HG03354 (cell line): ENCODE results near the gene GRPEL1.
"Not testable (repeated sequence)": the region's sequence is repeated elsewhere in the genome, so short reads cannot be mapped to it uniquely, and the experiment has no call there.

ENCODE experiments used
- ATAC-seq: cut with Tn5 transposase; IDR thresholded peaks from one replicate; pipeline ENCODE4 v1.9.1; 2021; ENCODE audit warnings: mild to moderate bottlenecking; ENCODE audit not compliant: unreplicated experiment, poor library complexity, severe bottlenecking

GRPEL1 gene

GRCh38 chr4:7067452-7068278, at the start of gene GRPEL1:
Gene GRPEL1, minus strand, starts transcription at chr4:7068064. Its CDS starts 32 bp downstream, at chr4:7068032.
- peak; percentile 93 for ATAC-seq

- no peak for ATAC-seq
Observed at GRCh38 chr4:7116705-7117104, 48.8 kb upstream of the GRPEL1 start.

- ATAC-seq, result no peak
Observed at GRCh38 chr4:7115557-7116340, 47.9 kb upstream of the GRPEL1 start.

GRCh38 chr4:7112656-7113055, 44.8 kb upstream of the GRPEL1 start:
- ATAC-seq, result no peak

GRCh38 chr4:7111441-7111840, 43.6 kb upstream of the GRPEL1 start:
- no peak for ATAC-seq

- ATAC-seq, result no peak
Observed at GRCh38 chr4:7110546-7110945, 42.7 kb upstream of the GRPEL1 start.

- no peak for ATAC-seq
Observed at GRCh38 chr4:7109169-7109568, 41.3 kb upstream of the GRPEL1 start.

GRCh38 chr4:7108660-7109059, 40.8 kb upstream of the GRPEL1 start:
- ATAC-seq, result no peak

GRCh38 chr4:7108046-7108625, 40.3 kb upstream of the GRPEL1 start:
- no peak for ATAC-seq

GRCh38 chr4:7107166-7107905, 39.5 kb upstream of the GRPEL1 start:
- no peak for ATAC-seq

GRCh38 chr4:7105276-7105675, 37.4 kb upstream of the GRPEL1 start:
- no peak for ATAC-seq

- ATAC-seq, result no peak
Observed at GRCh38 chr4:7104366-7105031, 36.6 kb upstream of the GRPEL1 start.

GRCh38 chr4:7103607-7104365, 35.9 kb upstream of the GRPEL1 start:
- ATAC-seq, result no peak

GRCh38 chr4:7103031-7103606, 35.3 kb upstream of the GRPEL1 start:
- peak; percentile 85 for ATAC-seq

- ATAC-seq, result not testable (repeated sequence)
Observed at GRCh38 chr4:7102516-7102909, 34.6 kb upstream of the GRPEL1 start.

GRCh38 chr4:7101692-7102515, 34.0 kb upstream of the GRPEL1 start:
- ATAC-seq, result peak; percentile 71

- ATAC-seq, result no peak
Observed at GRCh38 chr4:7096236-7096635, 28.4 kb upstream of the GRPEL1 start.
